T-helper 1 cell treated with Interleukin-12 subunit alpha and Interleukin-12 subunit beta and Interleukin-4 antibody, amounts not matched to agents 30 ng/mL and 1 ng/mL, for 36 hours (primary cell): ENCODE results near the gene FBXL12. TPM values are rescaled to one million over a fixed set of nuclear protein-coding genes. Genes with fewer than 3 reads are reported as not detected.
"Not testable (repeated sequence)": the region's sequence is repeated elsewhere in the genome, so short reads cannot be mapped to it uniquely, and the experiment has no call there.

Experiments
- intact Hi-C: fragments of 100-400 bp; cut with micrococcal nuclease; formaldehyde crosslinking; loops from one replicate; pipeline ENCODE4 v1.15.1; 2024
- total RNA-seq: library from RNA; stranded (reverse); gene quantifications from 2 replicates; pipeline ENCODE4 v1.2.3, GENCODE V29; 2022

FBXL12 gene
- total RNA-seq, 1 donor from 2014 or later, result 19.0 TPM

DNA sequence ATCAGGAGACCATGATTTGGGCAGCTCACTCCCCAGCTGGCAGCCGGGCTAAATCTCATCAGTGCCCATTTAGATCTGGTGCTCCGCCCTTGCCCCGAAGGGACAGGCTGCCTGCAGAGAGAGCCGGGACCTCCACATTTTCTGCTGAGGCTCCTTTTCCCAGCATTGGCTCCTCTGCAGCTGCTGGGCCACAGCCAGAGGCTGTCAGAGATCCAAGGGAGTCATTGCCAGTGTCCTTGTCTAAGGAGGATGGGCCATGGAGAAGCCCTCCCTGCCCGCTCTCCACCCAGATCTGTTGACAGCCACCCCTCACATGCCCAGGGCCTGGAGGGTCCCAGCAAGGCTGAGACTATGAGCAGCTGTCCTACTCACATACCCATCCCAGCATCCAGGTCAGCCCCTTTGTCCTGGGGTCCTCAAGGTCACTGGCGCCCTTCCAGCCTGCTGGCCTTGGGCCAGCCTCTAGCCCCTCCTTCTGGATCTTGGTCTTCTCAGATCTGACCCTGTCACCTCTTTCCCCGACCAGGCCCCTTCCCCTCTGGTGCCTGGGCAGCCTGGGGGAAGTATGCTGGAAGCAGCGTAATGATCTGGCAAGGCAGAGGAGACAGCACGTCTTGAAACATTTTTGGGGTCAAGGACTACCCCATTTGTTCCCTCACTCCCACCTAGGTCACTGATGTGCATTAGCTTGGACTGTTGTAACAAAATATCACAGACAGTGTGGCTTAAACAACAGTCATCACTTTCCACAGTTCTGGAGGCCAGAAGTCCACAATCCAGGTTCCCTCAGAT, 24.2 kb upstream of the FBXL12 start:
- intact Hi-C loops, result no loop called here

DNA sequence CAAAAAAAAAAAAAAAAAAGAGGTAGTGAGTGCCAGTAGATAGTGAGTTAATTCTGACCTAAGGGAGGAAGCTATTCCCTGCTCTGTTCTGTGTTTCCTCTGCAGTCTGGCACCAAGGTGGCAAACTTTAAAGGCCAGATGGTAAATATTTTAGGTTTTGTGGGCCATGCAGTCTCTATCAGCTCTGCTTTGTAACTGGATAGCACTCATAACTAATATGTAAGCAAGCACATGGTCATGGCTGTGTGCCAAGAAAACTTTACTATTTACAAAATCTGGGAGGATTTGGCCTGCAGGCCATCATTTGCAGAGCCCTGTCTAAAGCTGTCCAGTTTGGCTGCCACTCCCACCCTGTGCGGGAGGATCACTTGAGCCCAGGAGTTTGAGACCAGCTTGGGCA, 20.5 kb upstream of the FBXL12 start:
- intact Hi-C loops, result loop anchor here (5.0 to 10.0 kb wide), 2 partner anchors 265 to 1007 kb away; partner anchors contain the start of genes ANGPTL6, MBD3L1, PPAN and ZNF558

DNA sequence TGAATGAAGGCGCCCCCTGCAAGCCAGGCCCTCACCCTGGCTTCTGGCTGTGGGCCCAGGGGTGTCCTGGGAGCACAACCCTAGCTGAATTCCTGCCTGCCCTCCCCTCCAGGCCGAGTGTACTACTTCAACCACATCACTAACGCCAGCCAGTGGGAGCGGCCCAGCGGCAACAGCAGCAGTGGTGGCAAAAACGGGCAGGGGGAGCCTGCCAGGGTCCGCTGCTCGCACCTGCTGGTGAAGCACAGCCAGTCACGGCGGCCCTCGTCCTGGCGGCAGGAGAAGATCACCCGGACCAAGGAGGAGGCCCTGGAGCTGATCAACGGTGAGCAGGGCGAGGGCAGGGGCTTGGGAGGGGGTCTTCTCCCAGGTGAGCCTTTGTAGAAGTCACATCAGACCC, 19.4 kb upstream of the FBXL12 start:
- intact Hi-C loops, result loop anchor here (5.0 to 10.0 kb wide), 2 partner anchors 266 to 1006 kb away; partner anchors contain the start of genes ANGPTL6, MBD3L1, PPAN and ZNF558

DNA sequence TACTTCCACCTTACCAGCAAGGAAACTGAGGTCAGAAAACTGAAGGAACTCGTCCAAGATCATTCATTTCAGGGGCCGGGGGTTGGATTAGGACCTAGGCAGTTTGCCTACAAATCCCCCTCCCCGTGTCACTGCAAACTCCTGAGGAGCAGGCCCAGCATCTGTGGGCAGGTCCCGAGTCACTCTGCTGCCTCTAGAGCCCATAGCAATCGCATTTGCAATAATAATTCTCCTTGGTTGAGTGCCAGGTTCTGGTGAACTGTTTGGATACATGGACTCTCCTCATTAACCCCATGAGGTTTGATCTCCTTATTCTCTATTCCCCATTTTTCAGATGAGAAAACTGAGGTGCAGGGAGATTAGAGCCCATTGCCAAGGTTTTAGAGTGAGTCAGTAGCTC, 17.1 kb upstream of the FBXL12 start:
- intact Hi-C loops, result loop anchor here (5.0 to 10.0 kb wide), 2 partner anchors 269 to 1004 kb away; partner anchors contain the start of genes ANGPTL6, MBD3L1, PPAN and ZNF558

DNA sequence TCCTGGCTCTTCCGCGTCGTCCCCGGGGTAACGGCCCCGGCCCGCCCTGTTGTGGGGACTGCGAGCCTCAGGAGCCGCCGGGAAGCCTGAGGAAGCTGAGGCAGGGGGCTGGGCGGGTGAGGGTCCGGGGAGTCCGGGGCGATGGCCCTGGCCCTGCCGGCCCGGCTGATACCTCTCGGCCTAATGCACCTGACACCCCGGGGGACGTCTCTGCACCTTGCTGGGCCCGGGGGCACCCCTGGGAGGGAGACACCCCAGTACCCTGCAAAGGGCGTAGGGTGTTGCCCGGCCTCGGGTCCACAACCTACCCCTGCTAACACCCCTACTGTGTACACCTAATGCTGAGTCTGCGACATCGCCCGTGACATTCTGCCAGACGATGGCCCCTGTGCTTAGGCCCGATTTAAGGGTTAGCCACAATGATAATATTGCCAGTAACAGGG, 16.6 kb upstream of the FBXL12 start:
- intact Hi-C loops, result loop anchor here (1.0 to 10.0 kb wide), 10 partner anchors 8 to 1003 kb away; partner anchors contain the start of genes ANGPTL6, FBXL12, MBD3L1 and PPAN

DNA sequence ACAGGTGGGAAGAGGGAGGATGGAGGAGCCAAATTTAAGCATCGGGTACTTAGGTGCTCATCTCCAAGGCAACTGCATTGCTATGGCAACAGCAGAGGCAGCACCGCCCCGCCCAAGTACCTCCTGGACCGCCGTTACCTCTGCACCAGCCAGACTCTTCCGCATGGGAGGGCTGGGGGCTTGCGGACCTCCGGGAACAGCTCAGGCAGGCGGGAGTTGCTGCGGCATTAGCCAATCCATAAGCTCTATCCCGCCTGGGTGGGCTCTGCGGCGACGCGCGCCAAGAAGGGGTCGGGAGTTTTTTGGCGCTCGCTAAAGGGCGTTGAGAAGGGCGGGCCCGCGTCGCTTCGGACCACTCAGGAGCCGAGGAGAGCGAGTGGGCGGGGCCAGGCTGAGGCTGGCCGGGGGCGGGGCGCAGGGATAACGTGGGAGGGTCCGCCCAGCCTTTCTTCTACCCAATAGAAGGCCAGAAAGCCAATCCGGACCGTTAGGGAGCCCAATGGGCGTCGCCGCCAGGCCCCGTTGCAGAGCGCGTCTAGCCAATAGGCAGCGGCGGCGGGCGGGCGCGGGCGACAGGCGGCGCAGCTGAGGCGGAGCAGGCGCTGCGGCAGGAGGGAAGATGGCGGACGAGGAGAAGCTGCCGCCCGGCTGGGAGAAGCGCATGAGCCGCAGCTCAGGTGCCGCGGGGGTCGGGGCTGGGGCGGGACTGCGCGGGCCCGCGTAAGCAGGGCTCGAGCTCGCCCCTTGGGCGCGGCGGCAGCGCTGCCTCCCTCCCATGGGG, 16.0 kb upstream of the FBXL12 start, which contains the start of gene PIN1:
Gene PIN1, plus strand, starts transcription at position 593 of the 781 bp plus-strand sequence. Its CDS starts 27 bp downstream, at position 620.
- intact Hi-C loops, result loop anchor here (1.0 to 10.0 kb wide), 11 partner anchors 8 to 1003 kb away; partner anchors contain the start of genes ANGPTL6, FBXL12, MBD3L1 and PPAN

DNA sequence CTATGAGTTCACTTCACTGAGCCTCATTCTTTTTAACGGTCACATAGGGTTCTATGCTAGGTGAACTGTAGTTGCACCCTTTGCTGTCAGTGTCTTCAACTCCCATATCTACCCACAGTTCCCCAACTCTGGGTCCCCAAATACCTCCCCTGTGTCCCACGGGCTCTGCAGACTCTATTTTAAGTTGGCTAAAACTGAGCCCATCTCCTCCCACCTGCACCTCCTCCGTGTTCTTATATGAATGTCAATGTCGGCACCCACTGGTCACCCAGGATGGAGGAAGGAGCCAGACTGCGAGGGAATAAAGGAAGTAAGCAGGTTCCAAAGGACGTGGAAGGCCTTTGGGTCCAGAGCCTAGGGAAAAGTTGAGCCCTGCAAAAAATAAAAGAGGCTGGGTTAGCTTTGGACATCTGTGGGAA, 15.4 kb upstream of the FBXL12 start:
- intact Hi-C loops, result loop anchor here (1.0 to 10.0 kb wide), 4 partner anchors 24 to 526 kb away; partner anchors contain the start of genes ANGPTL6, PPAN and ZNF699

DNA sequence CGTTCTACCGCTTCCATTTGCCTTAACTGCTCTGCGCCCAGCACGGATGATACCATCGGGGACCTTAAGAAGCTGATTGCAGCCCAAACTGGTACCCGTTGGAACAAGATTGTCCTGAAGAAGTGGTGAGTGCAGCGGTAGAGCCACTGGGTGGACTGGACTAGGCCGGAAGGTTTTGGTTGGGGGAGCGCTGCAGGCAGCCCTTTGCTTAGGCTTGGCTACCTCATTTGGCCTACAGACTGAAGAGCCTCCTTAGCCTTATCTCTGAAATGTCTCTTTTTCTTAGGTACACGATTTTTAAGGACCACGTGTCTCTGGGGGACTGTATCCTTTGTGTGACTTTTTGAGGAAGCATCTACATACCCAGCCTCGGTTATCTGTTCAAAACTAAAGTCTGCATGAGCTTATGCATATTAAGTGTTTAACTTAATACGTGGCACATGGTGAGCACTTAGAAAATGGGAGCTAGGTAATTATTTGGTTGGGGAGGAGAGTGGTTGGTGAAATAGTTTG, 9.7 kb upstream of the FBXL12 start:
- intact Hi-C loops, result no loop called here

DNA sequence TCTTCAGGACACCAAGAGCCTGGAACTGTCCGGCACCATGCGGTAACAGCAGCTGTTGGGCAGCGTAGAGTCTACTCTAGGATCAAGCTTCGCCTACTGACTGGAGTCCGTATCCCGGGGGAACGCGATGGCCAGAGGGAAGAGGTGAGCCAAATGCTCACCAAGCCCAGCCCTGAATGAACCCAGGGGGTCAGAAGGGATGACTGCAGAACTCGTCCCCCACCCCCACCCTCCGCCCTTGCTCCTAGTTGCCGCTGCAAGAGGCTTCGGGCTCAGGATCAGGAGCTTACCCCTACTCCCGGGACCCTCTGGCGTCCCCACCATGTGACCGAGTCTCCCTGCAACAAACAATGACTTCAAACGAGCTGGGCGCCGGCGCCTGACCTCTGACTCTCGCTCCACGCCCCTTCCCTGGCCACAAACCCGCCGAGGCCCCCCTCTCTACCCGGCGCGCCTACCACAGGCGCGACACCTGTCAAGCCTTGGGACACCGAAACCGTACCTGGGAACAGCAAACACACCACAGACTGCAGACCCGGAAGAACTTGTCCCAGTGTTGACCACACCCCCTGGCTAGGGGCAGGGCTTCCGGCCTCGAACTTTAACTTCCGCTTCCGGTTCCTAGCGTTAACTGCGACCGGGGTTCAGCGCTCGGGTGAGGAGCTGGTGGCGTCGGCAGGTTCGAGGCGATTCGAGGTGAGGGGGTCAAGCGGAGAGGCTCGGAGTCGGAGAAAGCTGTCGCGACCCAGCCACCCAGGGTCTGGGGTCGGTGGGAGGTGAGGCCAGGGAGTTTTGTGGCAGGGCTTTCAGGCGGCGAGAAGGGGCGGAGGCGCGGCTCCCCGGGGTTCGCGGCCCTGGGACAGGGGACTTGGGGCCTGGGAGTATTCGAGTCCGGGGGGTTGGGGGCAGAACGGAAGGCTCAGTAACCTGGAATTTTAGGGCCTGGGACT, 8.7 kb upstream of the FBXL12 start, which contains the start of gene UBL5:
Gene UBL5, plus strand, starts transcription at position 630 of the 950 bp plus-strand sequence. CDS start 420 bp downstream, outside the sequence.
- intact Hi-C loops, result loop anchor here (1.0 kb wide), 4 partner anchors 8 to 506 kb away; partner anchors contain the start of genes FBXL12, PIN1, RAVER1 and ZNF846

DNA sequence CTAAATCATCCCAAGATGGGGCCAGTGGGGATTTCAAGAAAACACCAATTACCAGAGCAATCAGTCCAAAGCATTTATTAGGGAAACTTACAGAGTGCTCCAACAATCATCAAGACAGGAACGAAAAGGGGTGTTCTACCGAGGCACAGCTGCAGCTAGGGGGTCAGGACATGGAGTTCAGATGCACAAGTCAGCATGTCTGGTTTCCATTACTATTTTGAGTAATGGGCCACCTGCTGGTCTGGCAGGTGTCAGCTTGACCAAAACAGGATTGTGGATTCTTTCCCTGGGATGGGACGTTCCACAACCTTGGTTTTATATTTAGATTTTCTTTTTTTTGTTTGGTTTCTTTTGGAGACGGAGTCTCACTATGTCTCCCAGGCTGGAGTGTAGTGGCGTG, 4.9 kb upstream of the FBXL12 start:
- intact Hi-C loops, result no loop called here

DNA sequence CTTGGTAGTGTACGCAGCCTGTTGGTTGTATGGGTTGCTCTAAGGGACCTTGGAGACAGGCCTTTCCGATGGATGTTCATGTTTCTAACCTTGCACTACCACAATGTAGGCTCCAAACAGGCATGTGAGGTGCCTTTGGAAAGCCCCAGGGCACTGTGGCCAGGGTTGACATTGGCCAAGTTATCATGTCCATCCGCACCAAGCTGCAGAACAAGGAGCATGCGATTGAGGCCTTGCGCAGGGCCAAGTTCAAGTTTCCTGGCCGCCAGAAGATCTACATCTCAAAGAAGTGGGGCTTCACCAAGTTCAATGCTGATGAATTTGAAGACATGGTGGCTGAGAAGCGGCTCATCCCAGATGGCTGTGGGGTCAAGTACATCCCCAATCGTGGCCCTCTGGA, 1.2 kb upstream of the FBXL12 start:
- intact Hi-C loops, result not testable (repeated sequence)

DNA sequence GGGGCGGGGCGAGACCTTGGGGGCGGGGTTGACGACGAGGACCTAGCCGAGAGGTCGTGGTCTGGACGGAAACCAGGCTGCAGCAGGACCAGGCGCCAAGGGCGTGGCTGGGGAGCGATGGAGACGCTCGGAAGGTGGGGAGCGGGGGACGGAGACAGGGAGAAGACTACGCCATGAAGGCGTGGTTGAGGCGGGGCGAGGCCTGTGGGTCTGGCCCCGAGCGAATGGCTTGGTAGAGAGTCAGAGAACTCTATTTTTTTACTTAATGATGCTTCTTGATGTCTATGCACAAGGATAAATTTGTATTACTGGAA, 674 bp upstream of the FBXL12 start:
- intact Hi-C loops, result loop anchor here (1.0 to 5.0 kb wide), 16 partner anchors 8 to 987 kb away; partner anchors contain the start of genes MBD3L1, PIN1, RAVER1 and UBL5

DNA sequence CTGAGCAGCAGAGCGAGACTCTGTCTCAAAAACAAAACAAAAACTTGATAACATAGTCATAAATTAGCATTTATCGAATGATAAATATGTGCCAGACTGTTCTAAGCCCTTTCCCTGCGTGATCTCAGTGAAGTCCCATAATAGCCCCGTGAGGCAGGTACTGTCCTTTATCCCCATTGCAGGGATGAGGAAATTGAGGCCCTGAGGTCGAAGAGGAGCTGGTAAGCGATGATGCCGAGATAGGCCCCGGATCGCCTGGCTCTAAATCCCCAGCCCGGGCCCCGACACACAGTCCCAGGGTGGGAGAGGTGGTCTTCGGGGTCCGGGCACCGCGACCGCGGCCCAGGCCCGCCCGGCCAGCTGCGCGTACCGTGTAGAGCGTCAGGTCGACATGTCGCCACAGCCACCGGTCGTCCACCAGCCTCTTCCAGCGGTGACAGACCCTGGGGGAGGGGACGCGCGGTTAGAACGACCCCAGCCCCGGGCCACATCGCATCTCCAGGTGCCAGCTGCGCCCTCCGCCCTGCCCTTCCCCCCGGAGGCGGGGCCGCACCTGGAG, 625 bp downstream of the FBXL12 start:
- intact Hi-C loops, result loop anchor here (2.0 to 5.0 kb wide), 2 partner anchors 143 to 514 kb away; partner anchors contain the start of genes RAVER1 and ZNF562

DNA sequence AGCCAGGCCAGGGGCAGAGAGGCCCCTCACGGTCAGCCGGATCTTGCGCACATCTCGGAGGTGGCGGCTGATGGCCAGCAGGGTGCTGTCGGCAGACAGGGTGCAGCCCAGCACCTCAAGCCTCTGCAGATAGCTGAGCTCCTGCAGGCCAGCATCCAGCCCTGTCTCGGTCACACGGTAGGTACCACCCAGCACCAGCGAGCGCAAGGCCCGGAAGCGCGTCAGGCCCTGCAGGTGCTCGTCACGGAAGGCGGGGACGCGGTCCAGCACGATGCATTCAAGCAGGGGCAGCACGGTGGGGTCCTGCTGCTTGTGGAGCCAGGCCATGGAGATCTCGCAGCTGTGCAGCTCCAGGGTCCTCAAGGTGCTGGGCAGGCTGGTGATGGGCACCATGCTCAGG, 7.7 kb downstream of the FBXL12 start:
- intact Hi-C loops, result no loop called here

DNA sequence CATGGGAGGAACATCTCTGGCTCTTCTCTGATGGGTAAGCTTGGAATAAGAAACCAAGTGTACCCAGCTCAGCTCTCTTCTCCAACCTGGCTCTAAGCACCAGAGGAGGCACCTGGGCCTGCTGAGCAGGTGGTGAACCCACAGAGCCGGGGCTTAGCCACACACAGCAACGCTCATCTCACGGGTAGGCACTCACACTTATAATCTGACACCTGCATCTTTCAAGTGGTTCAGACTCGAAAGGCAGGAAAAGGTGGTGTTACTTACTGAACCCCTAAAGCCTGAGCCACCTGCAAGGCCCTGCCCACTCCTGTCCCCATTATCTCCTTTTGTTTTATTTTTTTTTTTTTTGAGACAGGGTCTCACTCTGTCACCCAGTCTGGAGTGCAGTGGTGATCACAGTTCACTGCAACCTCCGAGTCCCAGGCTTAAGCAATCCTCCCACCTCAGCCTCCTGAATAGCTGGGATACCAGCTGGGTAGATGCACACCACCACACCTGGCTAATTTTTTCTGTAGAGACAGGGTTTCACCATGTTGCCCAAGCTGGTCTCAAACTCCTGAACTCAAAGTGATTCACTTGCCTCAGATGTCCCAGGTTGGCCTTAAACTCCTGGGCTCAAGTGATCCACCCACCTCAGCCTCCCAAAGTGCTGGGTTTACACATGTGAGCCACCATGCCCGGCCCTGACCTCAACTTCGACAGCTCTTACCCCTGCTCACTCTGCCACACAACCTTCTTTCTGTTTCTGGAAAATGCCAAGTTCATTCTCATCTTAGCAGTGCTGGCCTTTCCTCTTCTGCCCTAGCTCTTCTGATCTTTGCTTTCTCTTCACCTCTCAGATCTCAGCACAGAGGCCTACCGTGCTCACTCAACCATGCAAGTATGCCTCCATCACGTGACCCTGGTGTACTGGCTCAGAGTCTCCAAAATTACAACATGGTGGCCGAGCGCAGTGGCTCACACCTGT, 9.7 kb downstream of the FBXL12 start:
- intact Hi-C loops, result no loop called here

DNA sequence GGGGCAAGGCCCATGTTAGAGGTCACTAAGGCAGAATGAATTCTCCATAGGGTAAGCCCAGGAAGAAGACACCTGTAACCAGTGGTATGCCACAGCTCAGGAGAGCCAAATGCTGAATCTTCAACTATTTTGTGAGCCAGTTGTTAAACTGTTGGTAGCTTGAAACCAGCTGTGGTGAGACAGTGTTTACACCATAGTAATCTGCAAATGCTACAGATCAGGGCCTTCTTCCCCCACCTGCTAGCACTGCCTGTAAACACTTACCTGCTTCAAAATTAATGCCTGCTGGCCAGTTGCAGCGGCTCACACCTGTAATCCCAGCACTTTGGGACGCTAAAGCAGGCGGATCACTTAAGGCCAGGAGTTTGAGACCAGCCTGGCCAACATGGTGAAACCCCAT, 12.1 kb downstream of the FBXL12 start:
- intact Hi-C loops, result no loop called here

DNA sequence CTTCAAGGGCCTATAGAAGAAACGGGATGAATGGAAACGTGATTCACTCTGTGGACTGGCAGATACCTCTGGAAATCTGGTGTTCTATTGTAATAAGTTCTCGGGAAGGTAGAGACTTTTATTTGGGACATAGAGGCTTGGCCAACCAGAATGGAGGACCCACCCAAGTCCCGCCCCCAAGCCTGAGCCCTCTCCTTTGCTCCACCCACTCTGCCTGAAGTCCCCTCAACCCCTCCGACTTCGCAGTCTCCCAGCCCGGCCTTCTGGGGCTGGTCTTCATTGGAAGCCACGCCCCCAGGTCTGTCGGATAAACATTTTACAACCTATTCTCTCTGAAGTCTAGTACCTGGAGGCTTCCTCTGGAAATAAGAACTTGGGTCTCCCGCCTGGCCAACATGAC, 16.9 kb downstream of the FBXL12 start:
- intact Hi-C loops, result no loop called here

DNA sequence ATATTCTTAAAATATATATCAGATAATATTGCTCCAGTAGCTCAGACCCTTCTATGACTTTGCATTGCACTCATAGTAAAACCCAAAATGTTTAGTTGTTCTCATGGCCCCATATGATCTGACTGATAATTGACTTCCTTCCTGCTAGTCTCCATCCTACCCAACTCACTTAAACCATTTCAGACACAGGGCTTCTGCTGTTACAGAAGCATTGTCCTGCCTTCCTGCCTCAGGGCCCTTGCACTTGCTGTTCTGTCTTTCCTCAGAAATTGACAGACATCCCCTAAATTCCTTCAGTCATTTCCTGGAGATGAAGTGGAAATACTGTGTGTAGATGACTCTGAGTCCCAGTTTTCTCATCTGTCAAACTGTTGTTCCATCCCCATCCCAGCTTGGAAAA, 19.7 kb downstream of the FBXL12 start:
- intact Hi-C loops, result loop anchor here (10.0 kb wide), 2 partner anchors 536 to 1636 kb away; partner anchors contain the start of genes ICAM3, ODAD3, PRKCSH and RAVER1
